ENCODE measurements around the gene EIF4A3. TPM values are rescaled to one million over a fixed set of nuclear protein-coding genes. Genes with fewer than 3 reads are reported as not detected.

Gene EIF4A3
- total RNA-seq, 4 donors from 2014 or later = 27.4 to 32.8 (median 30.0) TPM

DNA sequence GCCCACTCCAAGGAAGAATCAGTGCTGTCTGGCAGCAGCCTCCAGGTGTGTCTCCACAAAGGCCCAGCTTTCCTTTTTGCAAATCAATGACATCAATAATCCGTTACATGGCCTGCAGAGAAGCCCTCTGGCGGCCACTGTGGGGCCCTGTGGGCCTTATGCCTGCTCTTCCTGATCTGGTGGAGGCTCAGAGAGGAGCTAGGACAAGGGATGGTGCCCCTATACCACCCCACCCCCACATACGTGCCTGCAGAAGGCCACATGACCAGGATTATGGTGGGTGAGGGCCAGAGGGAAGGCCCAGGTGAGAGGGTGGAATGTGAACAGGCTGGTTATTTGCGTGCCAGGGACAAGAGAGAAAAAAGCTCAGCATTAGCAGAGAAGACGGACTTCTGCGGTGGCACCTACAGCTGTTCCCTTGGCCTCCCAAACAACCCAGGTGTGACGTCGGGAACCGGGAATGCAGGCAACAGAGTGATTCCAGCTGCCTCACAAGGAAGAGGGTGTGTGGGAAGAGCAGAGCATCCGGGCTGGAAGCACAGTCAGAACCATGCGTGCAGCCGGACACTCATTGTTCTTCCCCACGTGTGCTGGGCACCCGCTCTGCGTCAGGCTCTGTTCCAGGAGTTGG is 22.5 kb downstream of the EIF4A3 start:
- H3K27me3 ChIP-seq = no peaks in the 10 kb centered on the region
- DNase-seq (no peak), ATAC-seq (no peak)
- intact Hi-C loops (cut with DNase I; ENCODE audit: low total_unique reads) (loop anchor here (5.0 kb wide), 1 partner anchor 1102 kb away; the partner anchor contains the start of gene C1QTNF1), in situ Hi-C loops (cut with MboI; ENCODE audit: low sequenced_read_pairs in 4 of 4) (no loop called here)
- no peak overlapping the region for H3K4me3 ChIP-seq
- H3K36me3 ChIP-seq = no peaks in the 10 kb centered on the region
- no peaks in the 10 kb centered on the region for H3K4me1 ChIP-seq
- H3K27ac ChIP-seq = no peak overlapping the region
- TF ChIP-seq, protein P1, sequence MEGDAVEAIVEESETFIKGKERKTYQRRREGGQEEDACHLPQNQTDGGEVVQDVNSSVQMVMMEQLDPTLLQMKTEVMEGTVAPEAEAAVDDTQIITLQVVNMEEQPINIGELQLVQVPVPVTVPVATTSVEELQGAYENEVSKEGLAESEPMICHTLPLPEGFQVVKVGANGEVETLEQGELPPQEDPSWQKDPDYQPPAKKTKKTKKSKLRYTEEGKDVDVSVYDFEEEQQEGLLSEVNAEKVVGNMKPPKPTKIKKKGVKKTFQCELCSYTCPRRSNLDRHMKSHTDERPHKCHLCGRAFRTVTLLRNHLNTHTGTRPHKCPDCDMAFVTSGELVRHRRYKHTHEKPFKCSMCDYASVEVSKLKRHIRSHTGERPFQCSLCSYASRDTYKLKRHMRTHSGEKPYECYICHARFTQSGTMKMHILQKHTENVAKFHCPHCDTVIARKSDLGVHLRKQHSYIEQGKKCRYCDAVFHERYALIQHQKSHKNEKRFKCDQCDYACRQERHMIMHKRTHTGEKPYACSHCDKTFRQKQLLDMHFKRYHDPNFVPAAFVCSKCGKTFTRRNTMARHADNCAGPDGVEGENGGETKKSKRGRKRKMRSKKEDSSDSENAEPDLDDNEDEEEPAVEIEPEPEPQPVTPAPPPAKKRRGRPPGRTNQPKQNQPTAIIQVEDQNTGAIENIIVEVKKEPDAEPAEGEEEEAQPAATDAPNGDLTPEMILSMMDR (IDR thresholded peaks at IDR 0.05 in 4 of 5, conservative IDR thresholded peaks at IDR 0.05 in 1 of 5) = no peak
- TF ChIP-seq POLR2A (IDR thresholded peaks at IDR 0.05) = no peak
- no peaks in the 10 kb centered on the region for H3K9me3 ChIP-seq

DNA sequence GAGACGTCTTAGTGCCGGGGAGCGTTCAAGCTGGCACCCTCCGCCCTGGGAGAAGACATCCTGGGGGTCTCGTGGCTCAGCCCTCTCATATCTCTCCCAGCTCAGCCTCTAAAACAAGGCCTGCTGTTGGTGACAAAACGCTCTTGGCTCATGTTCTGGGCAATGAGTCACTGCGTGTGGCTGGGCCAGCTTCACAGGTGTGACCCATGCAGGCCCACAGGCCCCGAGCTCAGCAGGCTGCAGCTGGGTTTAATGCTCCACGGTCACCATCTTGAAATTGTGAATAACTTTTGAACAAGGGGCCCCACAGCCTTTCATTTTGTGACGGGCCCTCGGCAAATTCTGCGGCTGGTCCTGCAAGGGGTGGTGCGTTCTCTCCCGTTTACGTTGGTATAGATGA is 23.1 kb downstream of the EIF4A3 start:
- TF ChIP-seq, protein P1 (IDR thresholded peaks at IDR 0.05 in 4 of 5, conservative IDR thresholded peaks at IDR 0.05 in 1 of 5) = no peak
- no peak for TF ChIP-seq POLR2A (IDR thresholded peaks at IDR 0.05)
- Histone ChIP-seq H3K27ac (no peak overlapping the region), H3K4me3 (no peak overlapping the region), H3K9me3 (no peaks in the 10 kb centered on the region), H3K4me1 (no peaks in the 10 kb centered on the region), H3K27me3 (no peaks in the 10 kb centered on the region), H3K36me3 (peaks cover 0 to 4% of the 10 kb centered on the region in 2 donors)
- intact Hi-C loops (cut with DNase I; ENCODE audit: low total_unique reads) = loop anchor here (5.0 kb wide), 1 partner anchor 1101 kb away; the partner anchor contains the start of gene C1QTNF1
- in situ Hi-C loops (cut with MboI; ENCODE audit: low sequenced_read_pairs in 4 of 4) = no loop called here
- ATAC-seq (peak; percentile 68 to 81), DNase-seq (peak in 1 of 2 donors; percentile 59)

DNA sequence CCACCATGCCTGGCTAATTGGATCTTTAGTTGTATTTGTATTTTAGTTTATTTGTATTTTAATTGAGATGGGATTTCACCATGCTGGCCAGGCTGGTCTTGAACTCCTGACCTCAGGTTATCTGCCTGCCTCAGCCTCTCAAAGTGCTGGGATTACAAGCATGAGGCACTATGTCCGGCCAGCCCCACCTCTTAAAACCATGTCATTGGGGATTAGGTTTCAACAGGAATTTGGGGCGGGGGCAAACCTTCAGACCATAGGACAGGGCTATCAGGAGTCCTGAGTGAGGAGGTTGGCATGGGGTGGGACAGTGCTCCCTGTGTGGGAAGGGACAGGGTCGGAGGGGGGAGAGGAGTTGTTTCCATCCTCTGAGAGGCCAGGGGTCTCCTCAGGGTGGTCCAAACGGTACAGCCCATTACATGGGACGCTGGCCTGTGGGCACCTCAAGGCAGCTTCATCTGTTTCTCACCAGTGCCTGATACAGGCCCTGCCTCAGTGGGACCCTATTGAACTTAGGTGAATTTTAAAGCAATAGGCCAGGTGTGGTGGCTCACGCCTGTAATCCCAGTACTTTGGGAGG is 23.9 kb downstream of the EIF4A3 start:
- in situ Hi-C loops (cut with MboI; ENCODE audit: low sequenced_read_pairs in 4 of 4) (no loop called here), intact Hi-C loops (cut with DNase I; ENCODE audit: low total_unique reads) (loop anchor here (5.0 kb wide), 1 partner anchor 1101 kb away; the partner anchor contains the start of gene C1QTNF1)
- H3K27me3 ChIP-seq = no peaks in the 10 kb centered on the region
- no peaks in the 10 kb centered on the region for H3K4me1 ChIP-seq
- ATAC-seq = no peak
- peaks cover 0 to 9% of the 10 kb centered on the region in 2 donors for H3K36me3 ChIP-seq
- DNase-seq = no peak
- no peak overlapping the region for H3K27ac ChIP-seq
- H3K9me3 ChIP-seq = no peaks in the 10 kb centered on the region
- TF ChIP-seq, protein P1 (IDR thresholded peaks at IDR 0.05 in 4 of 5, conservative IDR thresholded peaks at IDR 0.05 in 1 of 5) = no peak
- TF ChIP-seq POLR2A (IDR thresholded peaks at IDR 0.05) = no peak
- no peak overlapping the region for H3K4me3 ChIP-seq

DNA sequence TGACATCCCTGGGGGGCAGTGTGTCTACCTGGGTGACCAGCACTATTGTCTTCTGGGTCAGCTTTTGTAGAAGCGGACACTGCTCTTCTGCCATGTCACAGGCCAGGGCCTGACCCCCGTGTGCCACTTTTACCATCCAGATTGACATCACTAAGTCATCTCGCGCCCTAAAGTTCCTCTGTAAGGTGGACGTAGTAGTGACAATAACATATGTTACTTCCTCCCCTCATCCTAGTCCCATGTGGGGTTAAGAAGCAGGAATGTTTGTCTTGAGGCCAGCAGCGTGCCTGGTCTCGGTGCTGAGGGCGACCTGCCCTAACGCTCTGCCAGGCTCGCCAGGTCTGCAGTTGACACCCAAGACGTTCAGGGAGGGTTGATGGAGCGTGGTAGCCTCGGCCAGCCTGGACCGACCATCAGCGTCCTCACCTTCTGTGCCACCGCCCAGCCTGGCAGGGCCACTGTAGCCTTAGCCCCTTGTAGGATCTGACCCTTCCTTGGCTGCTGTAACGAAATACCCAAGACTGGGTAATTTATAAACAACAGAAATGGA is 24.8 kb downstream of the EIF4A3 start:
- Histone ChIP-seq H3K4me3 (no peak overlapping the region), H3K36me3 (peaks cover 0 to 9% of the 10 kb centered on the region in 2 donors), H3K27ac (no peak overlapping the region), H3K9me3 (no peaks in the 10 kb centered on the region), H3K4me1 (no peaks in the 10 kb centered on the region), H3K27me3 (no peaks in the 10 kb centered on the region)
- intact Hi-C loops (cut with DNase I; ENCODE audit: low total_unique reads) = loop anchor here (5.0 kb wide), 1 partner anchor 1100 kb away; the partner anchor contains the start of gene C1QTNF1
- no peak for DNase-seq
- no peak for ATAC-seq
- TF ChIP-seq, protein P1 (IDR thresholded peaks at IDR 0.05 in 4 of 5, conservative IDR thresholded peaks at IDR 0.05 in 1 of 5) = no peak
- TF ChIP-seq POLR2A (IDR thresholded peaks at IDR 0.05) = no peak
- in situ Hi-C loops (cut with MboI; ENCODE audit: low sequenced_read_pairs in 4 of 4) = no loop called here
